HG03457 (cell line): ENCODE data around the gene RANGRF.

ENCODE experiments used
- ATAC-seq: cut with Tn5 transposase; IDR thresholded peaks from one replicate; pipeline ENCODE4 v1.9.1; 2021; ENCODE audit warnings: moderate number of reproducible peaks; ENCODE audit not compliant: unreplicated experiment

Gene RANGRF

GRCh38 chr17:8273884-8274444, 14.5 kb upstream of the RANGRF start:
- ATAC-seq: no peak

DNA sequence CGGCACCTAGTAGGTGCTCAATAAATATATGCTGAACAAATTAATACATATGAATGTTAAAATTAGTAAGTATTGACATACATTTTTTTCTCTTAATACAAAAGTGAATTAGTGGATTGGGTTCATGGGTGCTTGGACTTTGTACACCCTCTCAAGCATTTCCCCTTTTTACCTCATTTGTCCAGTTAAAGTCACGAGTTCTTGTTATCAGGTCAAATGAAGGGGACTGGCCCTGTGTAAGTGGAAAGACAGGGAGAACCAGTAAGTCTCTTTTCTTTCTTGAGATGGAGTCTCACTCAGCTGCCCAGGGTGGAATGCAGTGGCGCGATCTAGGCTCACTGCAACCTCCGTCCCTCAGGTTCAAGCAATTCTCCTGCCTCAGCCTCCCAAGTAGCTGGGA, 13.7 kb upstream of the RANGRF start:
- no peak for ATAC-seq

DNA sequence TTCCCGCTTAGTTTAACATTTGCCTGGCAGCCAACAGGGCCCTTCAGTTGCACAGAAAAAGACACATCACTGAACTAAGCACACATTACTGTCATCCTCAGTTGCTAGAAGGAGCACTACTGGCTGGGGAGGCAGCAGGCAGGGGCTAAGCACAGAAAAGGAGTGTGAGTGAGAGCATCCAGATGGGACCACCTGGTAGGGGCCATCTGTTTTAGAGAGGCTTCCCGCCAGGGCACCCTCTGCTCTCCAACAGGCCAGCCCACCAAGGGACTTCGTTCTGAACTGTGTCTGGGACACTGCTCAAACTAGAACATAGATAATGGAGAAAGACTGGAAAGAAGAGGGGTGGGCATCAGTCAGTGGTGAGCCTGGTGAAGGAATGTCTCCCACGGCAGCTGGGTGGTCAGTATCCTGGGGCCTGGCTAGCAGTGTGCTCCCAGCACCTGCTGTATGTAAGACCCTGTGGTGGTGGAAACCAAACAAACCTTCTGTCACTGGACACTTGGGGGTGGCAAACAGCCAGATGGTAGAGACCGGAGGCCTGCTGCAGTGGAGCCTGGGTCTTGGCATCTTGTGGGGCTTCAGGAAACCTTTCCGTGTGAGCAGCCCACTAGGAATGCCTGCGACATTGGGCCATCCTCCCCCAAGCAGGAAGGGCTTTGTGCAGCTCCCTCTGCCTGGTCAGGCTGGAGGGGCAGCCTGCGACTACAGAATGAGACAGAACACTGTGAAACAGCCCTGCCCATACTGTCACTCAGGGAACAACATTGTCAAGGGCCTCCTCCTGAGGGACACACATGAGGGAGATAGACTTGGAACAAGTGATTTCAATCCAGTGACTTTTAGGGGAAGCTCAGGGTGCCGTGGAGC, 12.8 kb upstream of the RANGRF start:
- ATAC-seq: no peak

GRCh38 chr17:8277317-8277716, 11.2 kb upstream of the RANGRF start:
- no peak for ATAC-seq

DNA sequence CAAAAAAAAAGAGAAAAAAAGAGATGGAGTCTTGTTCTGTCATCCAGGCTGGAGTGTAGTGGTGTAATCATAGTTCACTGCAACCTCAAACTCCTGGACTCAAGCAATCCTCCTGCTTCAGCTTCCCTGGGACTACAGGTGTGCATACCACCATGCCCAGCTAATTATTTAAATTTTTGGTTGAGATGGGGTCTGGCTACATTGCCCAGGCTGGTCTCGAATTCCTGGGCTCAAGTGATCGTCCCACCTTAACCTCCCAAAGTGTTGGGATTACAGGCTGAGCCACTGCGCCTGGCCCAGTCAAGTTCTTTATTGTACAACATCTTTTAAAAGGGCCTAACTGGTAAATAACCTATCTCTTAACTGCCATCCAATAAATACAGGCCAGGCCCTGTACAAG, 6.1 kb upstream of the RANGRF start:
- ATAC-seq: no peak

- no peak for ATAC-seq
These were observed 5.1 kb upstream of the RANGRF start for GRCh38 chr17:8283356-8283755.

DNA sequence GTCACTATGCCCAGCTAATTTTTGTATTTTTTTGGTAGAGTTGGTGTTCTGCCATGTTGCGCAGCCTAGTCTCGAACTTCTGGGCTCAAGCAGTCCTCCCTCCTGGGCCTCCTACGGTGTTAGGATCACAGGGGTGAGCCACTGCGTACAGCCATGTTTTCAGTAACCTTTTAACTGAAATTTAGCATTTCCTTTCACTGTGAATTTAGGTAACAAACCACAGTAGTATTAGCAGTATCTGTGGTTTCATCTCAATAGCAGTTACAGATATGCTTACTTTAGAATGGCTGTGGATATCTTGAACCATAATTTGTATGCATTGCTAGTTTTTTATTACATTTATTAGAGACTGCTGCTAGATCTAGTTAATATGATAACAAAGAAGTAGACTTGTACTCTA, 4.3 kb upstream of the RANGRF start:
- no peak for ATAC-seq

GRCh38 chr17:8285270-8286181, 2.9 kb upstream of the RANGRF start:
- ATAC-seq: no peak

- ATAC-seq: no peak
These were observed 677 bp upstream of the RANGRF start for GRCh38 chr17:8287651-8288335.

DNA sequence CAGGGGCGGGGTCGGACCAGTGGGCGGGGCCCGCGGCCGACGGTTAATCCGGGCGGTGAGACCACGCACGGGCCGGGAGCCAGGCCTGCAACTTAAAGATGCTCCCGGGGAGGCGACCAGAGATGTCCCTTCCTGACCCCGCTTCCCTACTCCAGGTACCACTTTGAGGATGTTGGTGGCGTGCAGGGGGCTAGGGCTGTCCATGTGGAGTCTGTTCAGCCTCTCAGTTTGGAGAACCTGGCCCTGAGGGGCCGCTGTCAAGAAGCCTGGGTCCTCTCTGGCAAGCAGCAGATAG, 580 bp downstream of the RANGRF start:
- ATAC-seq: no peak

- ATAC-seq: no peak
These were observed 1.6 kb downstream of the RANGRF start for GRCh38 chr17:8290043-8290442.

DNA sequence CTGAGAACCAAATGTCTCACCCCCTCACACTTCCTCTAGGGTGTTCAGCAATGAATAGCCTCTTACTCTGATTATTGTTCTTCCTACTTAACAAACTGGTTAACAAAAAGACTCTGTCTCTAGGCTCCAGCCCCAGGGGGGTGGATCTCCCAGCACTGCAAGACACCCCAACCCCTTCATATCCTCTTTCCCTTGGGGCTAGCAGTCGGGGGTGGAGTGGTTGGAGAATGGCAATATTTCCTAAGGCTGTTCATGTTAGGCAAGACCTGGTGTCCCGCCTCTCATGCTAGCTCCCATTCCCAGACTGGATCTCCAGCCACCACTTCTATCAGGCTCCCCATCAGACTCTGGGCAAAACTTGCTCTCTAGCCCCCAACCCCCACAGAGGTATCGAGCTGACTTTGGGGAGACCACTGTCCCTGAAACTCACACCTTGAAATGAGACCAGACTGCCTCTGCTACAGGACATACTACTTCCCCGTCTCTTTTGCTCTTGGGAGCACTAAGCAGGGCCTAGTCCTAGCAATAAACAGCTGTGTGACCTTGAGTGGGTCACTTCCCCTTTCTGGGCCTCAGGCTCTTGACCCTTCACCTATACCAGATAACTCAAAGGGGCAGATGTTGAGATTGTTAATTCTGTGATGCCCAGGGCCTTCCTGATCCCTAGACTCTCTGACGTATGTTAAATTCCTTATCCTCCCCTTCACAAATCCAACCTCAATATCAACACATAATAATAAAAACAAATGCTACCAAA, 4.3 kb downstream of the RANGRF start:
- no peak for ATAC-seq

DNA sequence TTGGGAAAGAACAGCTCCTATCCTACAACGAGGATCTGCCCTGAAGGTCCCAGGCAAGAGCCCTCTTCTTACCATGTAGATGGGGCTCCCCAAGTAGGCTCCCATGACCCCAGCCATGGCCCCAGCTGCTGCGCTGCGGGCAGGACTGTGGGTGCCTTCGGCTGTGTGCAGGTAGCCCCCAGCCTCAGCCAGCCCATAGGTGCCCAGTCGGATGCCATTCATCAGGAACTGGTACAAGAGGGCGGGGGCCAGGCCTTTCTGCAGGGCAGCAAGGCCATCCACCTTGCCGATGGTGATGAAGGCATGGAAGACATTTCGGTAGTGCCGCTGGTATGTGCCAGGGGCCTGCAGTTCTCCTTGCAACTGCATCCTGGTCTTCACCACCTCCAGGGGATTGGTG, 5.9 kb downstream of the RANGRF start:
- no peak for ATAC-seq

DNA sequence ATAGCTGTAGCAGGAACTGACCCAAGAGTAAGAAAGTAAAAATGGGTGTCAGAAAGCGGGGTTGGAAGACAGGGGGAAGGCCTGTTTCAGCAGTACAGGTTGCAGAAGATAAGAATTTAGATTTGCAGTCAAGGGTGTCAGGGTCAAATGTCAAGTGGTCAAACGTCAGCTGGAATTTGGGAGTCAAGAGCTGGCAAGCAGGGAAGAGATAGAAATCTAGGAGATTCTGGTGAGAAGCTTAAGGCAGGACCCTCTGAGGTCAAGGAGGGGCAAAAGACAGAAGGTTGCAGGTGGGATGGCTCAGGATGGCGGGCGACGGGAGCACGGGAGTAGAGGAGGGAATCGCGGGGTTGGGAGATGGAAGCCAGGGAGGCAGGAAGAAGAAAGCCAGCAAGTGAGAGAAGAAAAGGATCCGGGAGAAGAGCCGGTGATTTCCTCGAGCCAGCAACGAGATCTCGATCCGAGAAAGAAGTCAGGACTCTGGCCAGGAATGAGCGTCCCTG, 6.4 kb downstream of the RANGRF start:
- ATAC-seq: no peak

GRCh38 chr17:8300226-8300625, 11.8 kb downstream of the RANGRF start:
- no peak for ATAC-seq

- no peak for ATAC-seq
These were observed 12.3 kb downstream of the RANGRF start for GRCh38 chr17:8300627-8301242.

GRCh38 chr17:8310601-8311123, 22.2 kb downstream of the RANGRF start:
- no peak for ATAC-seq

DNA sequence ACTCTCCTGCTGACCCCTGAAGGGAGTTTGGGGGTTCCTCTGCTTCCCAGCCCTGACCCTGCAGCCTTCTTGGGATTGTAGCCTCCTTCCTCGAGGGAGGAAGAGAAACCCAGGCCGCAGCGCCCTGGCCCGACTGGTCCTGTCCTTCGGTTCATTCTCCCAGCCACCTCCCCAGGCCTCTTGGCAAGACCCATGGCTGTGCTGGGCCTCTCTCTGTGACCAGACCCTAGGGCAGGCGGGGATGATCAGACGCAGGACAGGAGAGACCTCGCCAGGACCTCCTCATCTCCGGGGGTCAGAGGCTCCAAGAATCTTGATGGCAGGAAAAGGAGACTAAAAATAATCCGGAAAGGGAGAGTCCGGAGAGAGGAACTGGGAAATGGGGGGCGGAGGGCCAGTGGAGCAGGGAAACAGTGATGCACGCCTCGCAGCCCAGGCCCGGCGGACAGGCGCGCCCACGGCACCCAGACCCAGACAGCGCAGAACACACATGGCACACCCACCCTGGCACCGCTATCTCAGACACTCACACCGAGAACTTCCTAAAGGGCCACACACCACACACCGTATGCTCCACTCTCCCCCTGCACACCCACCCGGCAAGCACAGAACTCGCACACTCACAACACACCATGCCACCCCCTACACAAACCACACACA, 22.8 kb downstream of the RANGRF start:
- no peak for ATAC-seq

GRCh38 chr17:8312251-8312650, 23.8 kb downstream of the RANGRF start:
- no peak for ATAC-seq
